HG03521 (cell line): ENCODE results near the gene OLAH.

Experiments
- ATAC-seq: cut with Tn5 transposase; IDR thresholded peaks from one replicate; pipeline ENCODE4 v1.9.1; 2021; ENCODE audit warnings: mild to moderate bottlenecking, moderate library complexity; ENCODE audit not compliant: unreplicated experiment

The OLAH gene

DNA sequence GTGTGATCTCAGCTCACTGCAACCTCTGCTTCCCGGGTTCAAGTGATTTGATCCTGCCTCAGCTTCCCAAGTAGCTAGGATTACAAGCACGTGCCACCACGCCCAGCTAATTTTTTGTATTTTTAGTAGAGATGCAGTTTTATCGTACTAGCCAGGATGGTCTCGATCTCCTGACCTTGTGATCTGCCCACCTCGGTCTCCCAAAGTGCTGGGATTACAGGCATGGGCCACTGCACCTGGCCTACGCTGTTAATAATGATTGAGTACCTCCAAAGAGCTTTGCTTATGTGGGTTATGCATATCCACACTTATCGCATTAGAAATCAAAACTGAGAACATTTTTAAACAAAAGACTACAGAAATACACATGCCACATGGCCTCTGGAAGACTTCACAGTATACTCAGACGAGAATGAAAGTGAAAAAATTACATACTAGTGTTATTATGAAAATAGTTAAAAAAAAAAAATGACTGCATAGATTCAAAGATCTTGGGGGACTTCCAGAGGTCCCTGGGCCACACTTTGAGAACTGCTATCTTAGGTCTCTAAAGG lies 78.8 kb downstream of the OLAH start:
- ATAC-seq, result peak; percentile 85
